GM19023 (cell line): ENCODE measurements around the gene PITPNC1.
"Not testable (repeated sequence)": the region's sequence is repeated elsewhere in the genome, so short reads cannot be mapped to it uniquely, and the experiment has no call there.

Experiments used
- ATAC-seq: cut with Tn5 transposase; IDR thresholded peaks from one replicate; pipeline ENCODE4 v1.9.1; 2021; ENCODE audit warnings: mild to moderate bottlenecking, moderate library complexity; ENCODE audit not compliant: unreplicated experiment

Gene PITPNC1

GRCh38 chr17:67666028-67666427 is 288.9 kb downstream of the PITPNC1 start:
- ATAC-seq: no peak

DNA sequence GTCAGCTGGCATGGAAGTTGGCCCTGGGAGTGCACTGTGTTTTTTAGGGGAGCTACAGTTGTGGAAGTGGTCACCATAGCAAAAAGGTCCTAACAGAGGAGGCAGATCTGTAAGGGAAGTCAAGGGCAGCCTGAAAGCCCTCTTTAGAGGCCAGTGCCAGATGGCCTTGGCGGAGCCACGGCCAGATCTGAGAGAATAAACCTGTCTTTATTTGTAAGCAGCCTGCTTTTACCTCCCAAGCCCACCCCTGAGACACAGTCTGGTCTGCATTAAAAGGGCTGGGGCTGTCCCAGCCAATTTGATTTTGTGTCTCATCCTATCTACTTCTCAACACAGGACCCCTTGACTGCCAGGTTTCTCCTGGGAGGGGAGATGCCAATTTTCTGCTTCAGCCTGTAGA is 289.6 kb downstream of the PITPNC1 start:
- ATAC-seq: no peak

GRCh38 chr17:67671493-67671892 is 294.4 kb downstream of the PITPNC1 start:
- no peak for ATAC-seq

DNA sequence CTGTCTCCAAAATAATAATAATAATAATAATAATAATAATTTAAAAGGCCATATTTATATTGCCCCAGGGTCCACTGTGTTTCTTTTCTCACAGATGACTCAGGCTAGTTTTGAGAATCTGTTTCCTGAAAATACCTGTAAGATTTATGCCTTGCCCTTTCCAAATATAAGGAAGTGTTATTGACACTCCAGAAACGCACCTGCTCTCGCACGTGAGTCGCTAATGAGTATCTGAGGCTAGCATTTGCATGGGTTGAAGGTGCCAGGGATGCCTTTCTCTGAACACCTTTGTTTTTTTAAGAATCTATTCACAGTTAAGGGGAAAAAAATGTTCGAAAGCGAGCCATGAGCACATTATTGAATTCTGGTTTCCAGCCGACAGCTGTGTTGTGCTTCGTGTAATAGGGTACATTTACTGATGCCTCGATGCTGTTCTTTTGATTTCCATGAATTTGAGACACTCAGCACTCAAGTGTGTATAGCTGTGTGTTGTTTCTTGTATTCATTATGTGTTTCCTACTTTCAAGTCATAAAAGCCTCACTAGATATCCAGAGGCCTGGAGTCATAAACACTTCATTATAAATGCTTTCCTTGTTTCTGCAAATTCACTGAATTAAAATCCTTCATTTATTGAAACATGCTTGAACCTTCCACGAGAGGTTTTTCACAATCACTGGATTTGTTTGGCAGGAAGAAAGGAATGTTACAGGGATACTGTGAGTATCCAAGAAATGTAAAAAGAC is 295.7 kb downstream of the PITPNC1 start:
- ATAC-seq: no peak

DNA sequence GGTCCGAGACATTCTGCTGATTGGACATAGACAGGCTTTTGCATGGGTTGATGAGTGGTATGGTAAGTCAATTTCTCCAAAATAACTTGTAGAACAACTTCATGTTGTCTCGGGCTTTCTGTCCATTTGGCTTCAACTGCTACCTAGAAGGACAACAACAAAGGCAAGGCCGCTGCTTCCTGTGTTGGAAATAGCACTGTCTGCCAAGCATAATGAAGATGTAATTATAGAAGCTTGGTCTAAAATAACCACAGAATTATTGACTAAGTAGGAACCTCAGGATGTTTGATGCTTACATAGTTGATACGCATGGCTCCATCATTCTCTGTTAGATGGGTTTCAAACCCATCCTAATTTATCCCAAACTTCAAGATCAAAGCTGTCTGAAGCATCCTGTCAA is 298.4 kb downstream of the PITPNC1 start:
- ATAC-seq: no peak

DNA sequence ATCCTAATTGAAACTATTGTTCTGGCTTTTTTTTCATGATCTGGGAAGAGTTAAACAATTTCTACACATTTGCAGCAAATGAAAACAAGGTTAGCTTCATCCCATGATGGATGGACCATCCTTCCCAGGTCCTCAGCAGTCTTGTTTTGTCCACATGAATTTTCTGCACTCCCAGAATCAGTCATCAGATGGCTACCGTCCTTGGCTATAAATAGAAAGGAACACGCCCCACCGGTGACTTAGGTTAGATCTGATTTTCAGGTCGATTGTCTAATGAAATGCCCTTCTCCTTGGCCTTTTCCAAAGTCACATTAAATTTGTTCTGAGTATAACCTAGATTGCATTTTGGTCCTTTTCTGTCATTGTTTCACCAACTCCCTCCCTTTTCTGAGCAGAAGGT is 299.2 kb downstream of the PITPNC1 start:
- ATAC-seq: no peak

DNA sequence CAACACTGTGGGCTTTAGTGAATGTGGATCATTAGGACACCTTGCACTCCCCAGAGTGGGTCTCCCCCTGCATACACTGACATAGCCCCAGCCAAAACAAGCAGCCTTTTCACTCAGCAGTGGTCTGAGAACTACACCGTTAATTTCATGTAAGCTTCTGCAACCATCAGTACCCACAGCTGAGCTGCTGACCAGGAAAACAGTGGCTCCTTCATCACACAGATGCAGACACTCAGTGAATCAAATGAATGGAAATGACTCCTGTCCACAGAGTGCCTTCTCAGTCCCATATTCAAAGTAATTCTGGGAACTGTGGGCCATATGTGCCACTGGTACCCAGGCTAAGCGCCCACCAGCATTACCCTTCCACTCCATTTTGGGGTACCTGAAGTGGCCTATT is 301.3 kb downstream of the PITPNC1 start:
- no peak for ATAC-seq

- no peak for ATAC-seq
These were observed 302.1 kb downstream of the PITPNC1 start for GRCh38 chr17:67679225-67679624.

GRCh38 chr17:67679721-67680120 is 302.6 kb downstream of the PITPNC1 start:
- no peak for ATAC-seq

DNA sequence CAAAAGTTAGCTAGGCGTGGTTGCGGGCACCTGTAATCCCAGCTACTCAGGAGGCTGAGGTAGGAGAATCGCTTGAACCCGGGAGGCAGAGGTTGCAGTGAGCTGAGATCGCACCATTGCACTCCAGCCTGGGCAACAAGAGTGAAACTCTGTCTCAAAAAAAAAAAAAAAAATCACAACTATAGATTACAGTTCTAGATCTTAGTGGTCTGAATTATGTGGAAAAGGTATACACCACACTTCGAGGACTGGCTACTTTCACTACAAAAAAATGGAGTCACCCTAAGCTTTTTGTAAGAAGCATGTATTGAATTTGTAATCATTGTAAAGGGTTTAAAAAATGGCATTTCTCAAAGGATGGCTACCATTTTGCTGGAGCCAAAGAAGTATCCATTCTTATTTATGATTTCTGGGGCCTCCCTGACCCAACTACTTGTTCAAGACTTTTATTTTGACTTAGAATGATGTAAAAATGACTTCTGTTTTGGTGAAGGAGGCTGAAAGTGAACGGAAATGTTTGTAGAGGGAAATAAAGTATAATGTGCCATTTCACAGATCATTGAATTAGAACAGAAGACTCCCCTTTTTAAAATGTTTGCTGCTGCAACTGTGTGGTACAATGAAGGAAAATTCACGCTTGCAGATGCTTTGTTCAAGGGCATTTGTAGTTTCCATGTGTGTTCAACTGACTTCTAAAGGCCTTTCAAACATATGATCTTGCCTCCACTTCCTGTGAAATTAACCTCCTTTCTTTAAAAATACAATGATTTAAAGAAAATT is 303.6 kb downstream of the PITPNC1 start:
- no peak for ATAC-seq

- no peak for ATAC-seq
These were observed 305.1 kb downstream of the PITPNC1 start for GRCh38 chr17:67682196-67682595.

- ATAC-seq: no peak
These were observed 308.3 kb downstream of the PITPNC1 start for GRCh38 chr17:67685351-67685750.

GRCh38 chr17:67686241-67686640 is 309.2 kb downstream of the PITPNC1 start:
- no peak for ATAC-seq

DNA sequence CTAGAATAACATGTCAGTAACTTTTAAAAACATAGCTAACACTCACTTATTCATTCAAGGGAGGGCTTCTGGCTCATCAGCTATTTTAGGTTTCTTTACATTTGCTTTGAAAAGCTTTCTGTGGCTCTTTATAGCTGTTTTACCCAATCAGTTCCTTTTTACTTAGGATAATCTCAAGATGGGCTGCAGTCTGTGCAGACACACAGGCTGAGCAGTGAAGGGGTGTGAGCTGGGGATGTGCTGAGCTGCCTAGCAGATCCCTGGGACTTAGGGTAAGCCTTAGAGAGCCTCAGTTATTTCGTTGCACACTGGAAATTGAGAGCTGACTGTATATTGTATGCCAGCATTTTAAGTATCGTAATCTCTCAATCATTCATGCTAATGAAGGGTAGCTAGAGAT is 310.4 kb downstream of the PITPNC1 start:
- ATAC-seq: no peak

DNA sequence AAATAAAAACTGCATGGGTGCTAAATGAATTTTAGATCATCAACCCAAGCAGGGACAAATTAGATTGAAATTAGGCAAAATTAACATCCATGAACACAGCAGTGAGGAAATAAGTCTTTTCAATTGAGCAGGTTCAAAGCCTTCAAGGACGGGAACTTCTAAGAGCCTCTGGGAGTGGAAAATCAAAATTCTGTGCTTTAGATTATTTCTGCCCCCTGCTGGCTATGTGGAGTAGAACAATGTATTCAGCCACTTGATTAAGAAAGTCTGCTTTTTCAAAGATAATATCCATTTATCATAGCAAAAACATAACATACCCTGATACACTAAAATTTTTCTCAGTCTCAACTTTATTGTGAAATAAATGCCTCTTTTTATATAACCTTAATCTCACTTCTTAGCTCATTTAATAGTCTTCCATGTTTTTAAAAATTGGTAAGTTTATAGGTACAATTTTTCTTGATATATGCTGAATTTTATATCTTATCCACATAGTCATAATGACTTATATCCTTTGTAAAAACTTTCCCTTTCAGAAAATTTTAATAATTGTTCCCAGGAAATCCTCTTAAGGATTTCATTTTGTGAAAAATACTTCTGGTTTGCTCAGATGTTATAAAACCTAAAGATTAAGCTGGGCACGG is 312.6 kb downstream of the PITPNC1 start:
- no peak for ATAC-seq

GRCh38 chr17:67693811-67694210 is 316.7 kb downstream of the PITPNC1 start:
- no peak for ATAC-seq

DNA sequence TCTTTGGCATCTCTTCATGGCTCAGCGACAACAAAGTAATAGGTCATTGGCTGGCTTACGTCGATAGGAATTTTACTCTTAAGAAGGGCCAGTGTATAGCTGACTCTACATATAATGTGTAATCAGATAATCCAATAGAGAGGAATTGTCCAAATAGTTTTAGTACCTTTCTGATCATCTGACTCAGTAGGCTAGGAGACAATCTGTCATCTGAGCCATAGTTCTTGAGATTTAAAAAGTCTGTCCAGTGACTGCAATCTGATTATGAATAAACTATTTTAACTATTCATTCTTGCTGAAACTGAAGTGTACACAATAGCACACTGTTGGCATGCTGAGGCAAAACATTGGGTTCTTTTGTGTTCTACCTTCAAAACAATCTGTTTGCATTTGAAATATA is 319.3 kb downstream of the PITPNC1 start:
- ATAC-seq: no peak

GRCh38 chr17:67696853-67697498 is 319.9 kb downstream of the PITPNC1 start:
- ATAC-seq: no peak

DNA sequence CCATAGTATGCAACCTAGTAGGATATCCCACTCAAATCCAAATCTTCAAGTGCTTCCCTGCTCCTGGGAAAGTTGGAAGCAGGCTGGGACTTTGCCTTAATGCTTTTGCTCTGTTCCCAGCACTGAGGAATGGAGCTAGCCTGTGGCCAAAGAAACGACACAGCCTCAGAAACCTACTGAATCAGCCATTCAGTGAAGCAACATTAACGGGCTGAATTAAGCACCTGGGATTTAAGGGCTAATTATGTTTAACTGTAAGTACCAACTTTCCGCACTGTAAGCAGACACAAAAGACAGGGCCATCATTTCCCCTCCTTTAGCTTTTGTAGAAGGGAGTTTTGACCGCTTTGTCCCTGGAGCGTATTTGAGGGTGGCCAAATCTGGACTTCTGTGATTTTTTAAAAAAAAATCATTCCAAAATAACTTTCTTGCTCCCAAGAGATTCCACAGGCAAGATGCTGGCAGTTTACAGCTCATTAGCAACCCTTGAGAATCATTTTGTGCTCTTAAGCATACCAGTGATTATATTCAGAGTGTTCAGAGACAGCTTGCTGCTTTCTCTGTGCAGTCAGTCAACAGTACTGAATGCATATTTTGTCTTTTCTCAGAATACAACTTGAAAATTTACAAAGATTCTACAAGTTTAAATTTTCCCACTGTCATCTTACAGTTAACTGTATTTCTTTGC is 323.1 kb downstream of the PITPNC1 start:
- ATAC-seq: no peak

- no peak for ATAC-seq
These were observed 323.6 kb downstream of the PITPNC1 start for GRCh38 chr17:67700725-67701119.

DNA sequence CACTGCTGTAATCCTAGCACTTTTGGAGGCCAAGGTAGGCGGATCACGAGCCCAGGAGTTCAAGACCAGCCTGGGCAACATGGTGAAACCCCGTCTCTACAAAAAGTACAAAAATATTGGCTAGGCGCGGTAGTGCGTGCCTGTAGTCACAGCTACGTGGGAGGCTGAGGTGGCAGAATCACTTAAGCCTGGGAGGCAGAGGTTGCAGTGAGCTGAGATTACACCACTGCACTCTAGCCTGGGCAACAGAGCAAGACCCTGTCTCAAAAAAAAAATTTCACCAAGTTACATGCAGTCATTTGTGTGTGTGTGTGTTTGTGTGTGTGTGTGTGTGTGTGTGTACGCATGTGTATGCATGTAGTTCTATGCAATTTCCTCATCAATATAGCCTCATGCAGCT is 325.8 kb downstream of the PITPNC1 start:
- not testable (repeated sequence) for ATAC-seq
